Activated T-cell treated with anti-CD3 and anti-CD28 coated beads, Interleukin-2, amount 50 U/mL, for 1 hour (primary cell): ENCODE measurements around the gene GOLGA8A.
"Not testable (repeated sequence)": the region's sequence is repeated elsewhere in the genome, so short reads cannot be mapped to it uniquely, and the experiment has no call there.

ENCODE experiments used
- DNase-seq: peaks from one replicate; pipeline ENCODE4 v3.0.0-alpha.2; 2020

The GOLGA8A gene

GRCh38 chr15:34408973-34409372 lies 28.6 kb downstream of the GOLGA8A start:
- not testable (repeated sequence) for DNase-seq

GRCh38 chr15:34403899-34404298 lies 33.7 kb downstream of the GOLGA8A start:
- DNase-seq: not testable (repeated sequence)

DNA sequence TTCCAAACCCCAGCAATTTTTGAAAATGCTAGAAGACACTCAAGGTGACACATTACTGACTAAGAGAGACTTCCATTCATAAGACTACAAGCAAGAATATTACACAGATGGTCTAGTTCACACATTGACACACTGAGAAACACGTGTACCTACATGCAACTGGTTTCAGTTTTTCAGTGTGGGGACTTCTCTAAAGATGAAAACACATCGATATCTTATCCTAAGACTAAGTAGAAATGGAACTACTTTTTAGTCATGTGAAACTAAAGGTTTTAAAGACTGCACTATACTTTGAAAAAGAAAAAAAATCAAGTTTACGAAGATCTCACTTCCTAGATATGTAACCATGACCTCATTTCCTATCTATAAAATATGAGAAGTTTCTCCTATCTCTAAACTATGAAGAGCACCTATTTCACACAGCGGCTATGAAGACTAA lies 34.4 kb downstream of the GOLGA8A start:
- not testable (repeated sequence) for DNase-seq

DNA sequence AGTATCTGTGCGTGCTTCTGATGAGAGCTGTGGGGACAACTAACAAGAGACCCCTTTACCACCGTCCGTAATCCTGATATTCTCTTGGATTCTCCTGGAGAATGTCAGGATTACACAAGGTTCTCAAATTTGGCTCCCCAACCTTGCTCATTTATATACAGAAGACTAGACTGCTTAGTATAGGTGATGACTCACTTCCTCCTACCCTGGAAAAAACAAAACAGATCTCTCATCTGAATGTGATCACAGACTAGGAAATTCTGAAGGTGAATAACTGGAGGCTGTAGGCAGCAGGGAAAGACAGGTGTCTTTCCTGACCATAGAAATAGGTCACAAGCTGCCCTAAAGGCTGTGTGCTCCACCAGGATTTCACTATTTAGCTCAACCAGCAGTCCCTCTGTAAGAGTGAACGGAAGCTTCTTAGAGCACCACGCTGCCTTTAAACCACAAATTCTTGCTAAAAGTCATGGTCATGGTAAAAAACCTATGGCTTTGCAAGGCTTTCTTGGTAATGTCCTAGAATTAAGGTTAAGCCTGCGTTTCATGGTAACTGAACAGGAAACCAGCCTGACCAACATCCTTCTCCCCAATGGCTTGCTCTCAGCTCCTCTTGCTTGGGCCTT lies 39.9 kb downstream of the GOLGA8A start:
- DNase-seq: not testable (repeated sequence)

DNA sequence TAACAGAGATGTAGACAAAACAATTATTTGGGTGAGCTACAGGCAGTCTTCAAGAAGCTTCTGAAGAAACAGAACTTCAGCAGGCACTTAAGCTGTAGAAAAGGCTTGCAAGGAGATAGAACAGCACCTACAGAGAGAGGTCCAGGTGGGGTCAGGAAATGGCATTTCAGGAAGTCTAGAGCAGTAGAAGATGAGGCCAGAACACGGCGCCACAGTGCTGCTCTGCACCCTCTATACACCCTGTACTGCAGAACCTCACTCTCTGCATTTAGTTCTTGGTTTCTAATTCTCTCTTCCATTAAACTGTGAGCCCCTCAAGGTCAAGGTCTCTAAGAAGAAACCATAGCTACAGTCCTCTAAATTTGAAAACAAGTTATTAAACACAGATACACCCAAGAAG lies 44.6 kb downstream of the GOLGA8A start:
- DNase-seq: not testable (repeated sequence)

GRCh38 chr15:34389594-34390086 lies 48.0 kb downstream of the GOLGA8A start:
- not testable (repeated sequence) for DNase-seq
